GM12878 (cell line): Measurements from ENCODE around the gene LSAMP. TPM values are rescaled to one million over a fixed set of nuclear protein-coding genes. Genes with fewer than 3 reads are reported as not detected.

ENCODE experiments used
- ATAC-seq: fragments of 200-7000 bp; cut with Tn5 transposase; 3 replicates; pipeline ENCODE4 v1.9.1; 2020; ENCODE audit warnings: mild to moderate bottlenecking, moderate library complexity
- BruUV-seq: library from RNA; stranded (reverse); fragments of 400-500 nt; replicated peaks from 2 replicates; lab custom pipeline; 2021; lab: Mats Ljungman, UMichigan
- CTCF ChIA-PET: fragments of 300-600 bp; sonication (Branson Sonifier 250); formaldehyde crosslinking; extraction: SDS; loops from one replicate; lab custom pipeline; 2021; ENCODE audit warnings: inconsistent platforms; lab: Yijun Ruan, JAX
- POLR2A ChIA-PET: fragments of 350-600 bp; formaldehyde crosslinking; extraction: SDS; loops from one replicate; lab custom pipeline; 2021; ENCODE audit warnings: inconsistent platforms; lab: Charles Lee
- RAD21 ChIA-PET: fragments of 300-600 bp; sonication (Branson Sonifier 250); formaldehyde crosslinking; loops from one replicate; lab custom pipeline; 2023; ENCODE audit warnings: antibody characterized with exemption; ENCODE audit not compliant: unreplicated experiment; lab: Charles Lee
- SMC1A ChIA-PET: fragments of 300-600 bp; sonication (Branson Sonifier 250); formaldehyde crosslinking; loops from one replicate; lab custom pipeline; 2023; ENCODE audit not compliant: unreplicated experiment, uncharacterized antibody; lab: Charles Lee
- DNase-seq: peaks from one replicate; pipeline ENCODE4 v3.0.0-alpha.2; 2011; ENCODE audit warnings: low read depth, low spot score
- FAIRE-seq: peaks from 3 replicates; lab custom pipeline; 2011; peaks lifted over from hg19 to GRCh38; lab: Jason Lieb, UNC
- H2AFZ ChIP-seq: 2 replicates; pipeline ENCODE4 v1.6.0; 2011; ENCODE audit warnings: low read depth, low read length, control low read depth; ENCODE audit not compliant: control insufficient read depth
- H3K27ac ChIP-seq: 2 replicates; pipeline ENCODE4 v1.5.1; 2011; ENCODE audit warnings: control low read depth; ENCODE audit not compliant: control insufficient read depth, insufficient read depth
- H3K27me3 ChIP-seq, 2 experiments: replicated peaks in 1 of 2; 2 replicates each; pipeline versions ENCODE4 v1.6.0 to v1.6.1; 2011; ENCODE audit warnings: low read length in 1 of 2; ENCODE audit not compliant: control insufficient read depth in 2 of 2, insufficient read depth in 2 of 2
- H3K36me3 ChIP-seq, 2 experiments: 2 replicates each; pipeline ENCODE4 v1.5.1; 2011; ENCODE audit warnings: low read length in 1 of 2; ENCODE audit not compliant: control insufficient read depth in 2 of 2, insufficient read depth in 2 of 2
- H3K4me1 ChIP-seq: 2 replicates; pipeline ENCODE4 v1.6.1; 2011; ENCODE audit warnings: mild to moderate bottlenecking, low read length, moderate library complexity, mixed read lengths; ENCODE audit not compliant: control insufficient read depth, insufficient read depth
- H3K4me2 ChIP-seq: 2 replicates; pipeline ENCODE4 v1.6.0; 2011; ENCODE audit warnings: control low read depth; ENCODE audit not compliant: control insufficient read depth, insufficient read depth
- H3K4me3 ChIP-seq: fragments of 200-600 bp; sonication (generic); 2 replicates; pipeline ENCODE4 v1.5.1; 2016
- H3K79me2 ChIP-seq: 2 replicates; pipeline ENCODE4 v1.6.0; 2011; ENCODE audit warnings: low read length; ENCODE audit not compliant: control insufficient read depth, insufficient read depth
- H3K9ac ChIP-seq: 2 replicates; pipeline ENCODE4 v1.8.0; 2011; ENCODE audit warnings: low read length, control low read depth, mixed read lengths; ENCODE audit not compliant: control insufficient read depth, insufficient read depth
- H3K9me3 ChIP-seq: replicated peaks from 3 replicates; pipeline ENCODE4 v1.5.1; 2011; ENCODE audit warnings: mild to moderate bottlenecking, low read length; ENCODE audit not compliant: control insufficient read depth, insufficient read depth
- H4K20me1 ChIP-seq: 2 replicates; pipeline ENCODE4 v1.6.0; 2011; ENCODE audit not compliant: control insufficient read depth, insufficient read depth
- DPF2 ChIP-seq: fragments of 450-650 bp; IDR thresholded peaks from 2 replicates; pipeline ENCODE4 v1.6.1; 2017; ENCODE audit warnings: mild to moderate bottlenecking
- EED ChIP-seq: sonication (generic); IDR thresholded peaks from 2 replicates; pipeline ENCODE4 v1.6.1; 2016; ENCODE audit warnings: antibody characterized with exemption, low read depth
- HDAC2 ChIP-seq: fragments of 200-600 bp; sonication (generic); IDR thresholded peaks from 2 replicates; pipeline ENCODE4 v1.6.1; 2017
- JUND ChIP-seq: IDR thresholded peaks from 2 replicates; pipeline ENCODE4 v1.6.1; 2012; ENCODE audit warnings: low read depth, mild to moderate bottlenecking, low read length, improper control_type of control experiment, moderate library complexity
- MEF2B ChIP-seq: fragments of 450-650 bp; IDR thresholded peaks from 2 replicates; pipeline ENCODE4 v1.6.1; 2018; ENCODE audit warnings: mild to moderate bottlenecking, moderate library complexity; ENCODE audit not compliant: partially characterized antibody, poor library complexity, severe bottlenecking
- NR2F1 ChIP-seq: fragments of 450-650 bp; conservative IDR thresholded peaks from 2 replicates; pipeline ENCODE4 v1.6.1; 2017; ENCODE audit warnings: mild to moderate bottlenecking
- POLR2AphosphoS5 ChIP-seq: IDR thresholded peaks from 2 replicates; pipeline ENCODE4 v1.6.1; 2011; ENCODE audit warnings: mild to moderate bottlenecking, low read length, inconsistent platforms
- RUNX3 ChIP-seq: IDR thresholded peaks from 2 replicates; pipeline ENCODE4 v1.6.1; 2012; ENCODE audit warnings: low read length, inconsistent platforms
- SRF ChIP-seq, 2 experiments: IDR thresholded peaks; 2 replicates each; pipeline ENCODE4 v1.6.1; 2011; ENCODE audit warnings: low read depth in 2 of 2, low read length in 2 of 2, mild to moderate bottlenecking in 1 of 2, moderate library complexity in 1 of 2
- WGBS: methylation state at CpG from one replicate; pipeline ENCODE4 v1.1.6; 2016; ENCODE audit warnings: low lambda C conversion rate; ENCODE audit not compliant: insufficient replicate concordance, insufficient coverage; ENCODE audit errors: missing lambda C conversion rate; 5-methylcytosine and 5-hydroxymethylcytosine counted together
- in situ Hi-C: fragments of 300-500 bp; cut with MboI; formaldehyde crosslinking; loops from 9 replicates; pipeline ENCODE4 v1.14.3; 2018; ENCODE audit warnings: mixed read lengths
- intact Hi-C: fragments of 100-400 bp; cut with micrococcal nuclease; formaldehyde crosslinking; loops from one replicate; pipeline ENCODE4 v1.14.2; 2022; ENCODE audit not compliant: unreplicated experiment
- polyA plus RNA-seq, 11 experiments: library from polyadenylated mRNA; depleted of rRNA in 4 of 11; unstranded in 6 of 11; stranded (reverse) in 5 of 11; fragments of >200 nt; fragmentation: Nextera tagmentation in 4 of 11; fragmentation: Illumina TruSeq in 1 of 11; extraction: Ambion mirVana in 4 of 11; extraction: Trizol in 1 of 11; gene quantifications; 1 replicate in 1 of 11; 2 replicates in 10 of 11; pipeline versions ENCODE4 v1.2.1 to v1.2.3, GENCODE V29; 2011 to 2016; ENCODE audit warnings: inconsistent platforms in 2 of 11, missing spikeins in 2 of 11, low read depth in 1 of 11
- total RNA-seq, 4 experiments: library from RNA; depleted of rRNA in 3 of 4; stranded (reverse); fragments of >200 nt in 3 of 4; fragmentation: Illumina TruSeq in 1 of 4; extraction: Trizol in 1 of 4; gene quantifications; 2 replicates each; pipeline versions ENCODE4 v1.2.1 to v1.2.3, GENCODE V29; 2013 to 2021

LSAMP gene
- total and polyA plus RNA-seq, 10 of the 15 experiments (the other 5 are each of a cell fraction or from before 2014, with no cell fraction given), result 2.0 to 12.7 (median 6.5) TPM

DNA sequence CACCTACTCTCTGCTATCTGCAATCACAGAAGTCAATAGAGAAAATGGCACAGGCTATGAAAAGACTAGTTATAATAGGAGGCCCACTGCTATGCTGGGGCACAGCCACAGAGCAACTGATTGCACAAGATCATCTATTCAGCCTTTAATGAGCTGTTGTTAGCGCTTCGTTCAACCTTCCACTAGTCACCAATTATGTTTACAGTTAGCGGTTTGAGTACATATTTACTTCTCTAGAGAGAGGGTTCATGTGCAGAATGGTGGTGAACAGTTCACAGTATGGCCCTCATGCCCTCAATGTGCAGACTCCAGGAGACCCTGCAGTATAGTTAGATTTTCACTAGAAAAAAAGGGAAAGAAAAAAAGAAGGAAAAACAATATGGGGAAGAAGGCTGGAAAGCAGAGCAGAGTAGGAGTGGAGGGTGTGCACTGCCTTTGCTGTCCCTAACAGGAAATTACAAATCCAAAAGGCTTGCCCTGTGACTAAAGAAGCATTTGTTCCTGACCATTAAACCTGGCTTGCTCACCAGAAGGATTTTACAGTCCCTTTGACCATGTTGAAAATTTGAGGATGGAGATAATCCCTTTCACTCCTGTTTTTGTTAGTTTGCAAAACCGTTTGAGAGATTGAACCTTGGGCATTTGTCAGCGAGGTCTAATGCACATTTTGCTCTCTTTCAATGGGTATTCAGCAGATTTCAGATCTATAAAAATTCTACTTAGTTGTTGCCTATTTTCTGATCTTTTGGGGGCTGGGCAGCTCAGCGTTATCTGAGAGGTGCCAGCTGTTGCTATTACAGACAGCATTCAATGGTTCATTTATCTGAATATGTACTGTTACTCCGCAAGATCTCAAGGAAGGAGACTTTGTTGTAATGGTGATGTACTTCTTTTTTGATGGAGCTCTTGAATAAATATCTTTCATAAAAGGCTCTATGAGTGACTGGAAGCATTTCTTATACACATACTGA lies 296.1 kb downstream of the LSAMP start:
- Histone ChIP-seq H3K9me3 (no peaks in the 10 kb centered on the region; the same call in 1 of the 3 replicates), H3K27ac (no peak overlapping the region), H3K79me2 (no peaks in the 10 kb centered on the region), H3K27me3 (no peaks in the 10 kb centered on the region), H4K20me1 (no peaks in the 10 kb centered on the region), H2AFZ (no peak overlapping the region), H3K4me1 (no peaks in the 10 kb centered on the region), H3K4me2 (no peak overlapping the region), H3K4me3 (no peak overlapping the region), H3K36me3 (no peaks in the 10 kb centered on the region)
- CTCF ChIA-PET, result interaction anchor here (0.9 to 1.6 kb wide), 2 partner anchors 25 to 305 kb away, joined by 3 to 4 read pairs; no protein-coding TSS in a partner anchor
- SMC1A ChIA-PET, result interaction anchor here (0.7 to 1.3 kb wide), 4 partner anchors 10 to 189 kb away, joined by 3 to 5 read pairs (median 3); no protein-coding TSS in a partner anchor
- BruUV-seq, result no TSS peak
- ATAC-seq (no peak), FAIRE-seq (no peak), DNase-seq (no peak)
- intact Hi-C loops, result no loop called here
- WGBS, result 32% methylated on average over 7 of the region's 7 CpGs
- RAD21 ChIA-PET, result interaction anchor here (1.3 kb wide), 1 partner anchor 85 kb away, joined by 3 read pairs; no protein-coding TSS in a partner anchor
- POLR2A ChIA-PET, result no interaction called here
- in situ Hi-C loops, result no loop called here
- no peak for TF ChIP-seq POLR2AphosphoS5
- TF ChIP-seq JUND, result no peak
- TF ChIP-seq HDAC2, result no peak
- TF ChIP-seq RUNX3, result no peak
- TF ChIP-seq, all 136 proteins: peak for 0
- H3K9ac ChIP-seq, result no peak overlapping the region

DNA sequence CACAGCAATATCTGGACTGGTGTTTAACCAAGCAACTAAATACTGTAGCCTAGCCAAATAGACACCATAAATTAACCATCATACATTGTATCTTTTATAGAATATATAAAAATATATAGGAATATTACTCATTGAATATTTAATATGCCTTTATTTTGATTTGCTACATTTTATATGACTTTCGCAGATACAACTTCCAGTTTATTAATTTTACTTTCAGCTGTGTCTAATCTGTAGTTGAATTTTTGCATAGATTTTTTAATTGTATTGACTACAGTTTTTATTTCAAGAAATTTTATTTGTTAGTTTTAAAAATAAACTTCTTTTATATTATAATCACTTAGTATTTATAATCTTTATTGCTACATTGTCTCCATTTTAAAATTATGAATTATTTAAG lies 299.7 kb downstream of the LSAMP start:
- FAIRE-seq (no peak), ATAC-seq (no peak), DNase-seq (no peak)
- no peak overlapping the region for H3K4me3 ChIP-seq
- H3K27me3 ChIP-seq, result no peaks in the 10 kb centered on the region
- ChIA-PET RAD21 (no interaction called here), SMC1A (interaction anchor here (0.7 to 0.8 kb wide), 3 partner anchors 9 to 194 kb away, joined by 3 read pairs; no protein-coding TSS in a partner anchor), POLR2A (no interaction called here), CTCF (interaction anchor here (1.6 kb wide), 1 partner anchor 193 kb away, joined by 4 read pairs; no protein-coding TSS in a partner anchor)
- H2AFZ ChIP-seq, result no peak overlapping the region
- BruUV-seq, result no TSS peak
- in situ Hi-C loops, result no loop called here
- H3K27ac ChIP-seq, result no peak overlapping the region
- no peaks in the 10 kb centered on the region; the same call in 1 of the 3 replicates for H3K9me3 ChIP-seq
- no peaks in the 10 kb centered on the region for H3K36me3 ChIP-seq
- H3K4me1 ChIP-seq, result no peaks in the 10 kb centered on the region
- TF ChIP-seq NR2F1 (no peak), MEF2B (no peak), EED (no peak), DPF2 (no peak), SRF (IDR thresholded peaks at IDR 0.05; ENCODE audit: low read depth in 2 of 2, low read length in 2 of 2) (no peak)
- H3K4me2 ChIP-seq, result no peak overlapping the region
- intact Hi-C loops, result no loop called here
- H3K79me2 ChIP-seq, result no peaks in the 10 kb centered on the region
- 38% methylated on average over 1 of the region's 1 CpG for WGBS
- H3K9ac ChIP-seq, result no peak overlapping the region
- no peaks in the 10 kb centered on the region for H4K20me1 ChIP-seq
